ENCODE data around the gene PPP2R2C. TPM values are rescaled to one million over a fixed set of nuclear protein-coding genes. Genes with fewer than 3 reads are reported as not detected.
A peak's percentile ranks its signal among the peaks of the same experiment; 100 is the strongest.

The PPP2R2C gene
- total and polyA plus RNA-seq, 5 donors: 2.3 to 7.2 (median 2.8) TPM

GRCh38 chr4:6466756-6467381 is 5.5 kb downstream of the PPP2R2C start:
- intact Hi-C loops (cut with DNase I): no loop called here
- no peaks in the 10 kb centered on the region for H3K4me1 ChIP-seq (ENCODE audit: control insufficient read depth, insufficient read depth, low read length)
- H3K4me3 ChIP-seq (ENCODE audit: low read length): no peak overlapping the region
- no peak for ATAC-seq
- H3K27ac ChIP-seq (ENCODE audit: low read length): no peak overlapping the region
- no peak for DNase-seq
- WGBS: 72% methylated on average over 9 of the region's 9 CpGs
- no peaks in the 10 kb centered on the region for H3K27me3 ChIP-seq (ENCODE audit: control insufficient read depth, insufficient read depth)
- no peaks in the 10 kb centered on the region for H3K9me3 ChIP-seq (ENCODE audit: control insufficient read depth, low read length)

GRCh38 chr4:6465955-6466354 is 6.5 kb downstream of the PPP2R2C start:
- 85% methylated on average over 11 of the region's 11 CpGs for WGBS
- Histone ChIP-seq H3K4me3 (ENCODE audit: low read length) (no peak overlapping the region), H3K4me1 (ENCODE audit: control insufficient read depth, insufficient read depth, low read length) (no peaks in the 10 kb centered on the region), H3K27me3 (ENCODE audit: control insufficient read depth, insufficient read depth) (no peaks in the 10 kb centered on the region), H3K9me3 (ENCODE audit: control insufficient read depth, low read length) (no peaks in the 10 kb centered on the region), H3K27ac (ENCODE audit: low read length) (no peak overlapping the region)
- no peak for ATAC-seq
- DNase-seq: no peak
- intact Hi-C loops (cut with DNase I): no loop called here

GRCh38 chr4:6464842-6465588 is 7.4 kb downstream of the PPP2R2C start:
- 69% methylated on average over 7 of the region's 7 CpGs for WGBS
- no peak for ATAC-seq
- intact Hi-C loops (cut with DNase I): no loop called here

GRCh38 chr4:6463311-6464289 is 8.8 kb downstream of the PPP2R2C start:
- Histone ChIP-seq H3K4me3 (ENCODE audit: low read length) (no peak overlapping the region), H3K9me3 (ENCODE audit: control insufficient read depth, low read length) (peaks cover 3% of the 10 kb centered on the region), H3K27ac (ENCODE audit: low read length) (no peak overlapping the region), H3K27me3 (ENCODE audit: control insufficient read depth, insufficient read depth) (no peaks in the 10 kb centered on the region), H3K4me1 (ENCODE audit: control insufficient read depth, insufficient read depth, low read length) (no peaks in the 10 kb centered on the region)
- no peak for ATAC-seq
- 72% methylated on average over 11 of the region's 11 CpGs for WGBS
- no peak for DNase-seq
- intact Hi-C loops (cut with DNase I): no loop called here

More at GRCh38 chr4:6464842-6465588, 7.4 kb downstream of the PPP2R2C start:
- Histone ChIP-seq H3K27me3 (ENCODE audit: control insufficient read depth, insufficient read depth) (no peaks in the 10 kb centered on the region), H3K4me1 (ENCODE audit: control insufficient read depth, insufficient read depth, low read length) (no peaks in the 10 kb centered on the region), H3K27ac (ENCODE audit: low read length) (no peak overlapping the region), H3K4me3 (ENCODE audit: low read length) (no peak overlapping the region), H3K9me3 (ENCODE audit: control insufficient read depth, low read length) (no peaks in the 10 kb centered on the region)
- no peak for DNase-seq

- H3K9me3 ChIP-seq (ENCODE audit: control insufficient read depth, low read length): peaks cover 3% of the 10 kb centered on the region
- no peaks in the 10 kb centered on the region for H3K27me3 ChIP-seq (ENCODE audit: control insufficient read depth, insufficient read depth)
- DNase-seq (no peak), ATAC-seq (no peak)
- no peak overlapping the region for H3K27ac ChIP-seq (ENCODE audit: low read length)
- intact Hi-C loops (cut with DNase I): no loop called here
- H3K4me1 ChIP-seq (ENCODE audit: control insufficient read depth, insufficient read depth, low read length): no peaks in the 10 kb centered on the region
- WGBS: 83% methylated on average over 9 of the region's 9 CpGs
- H3K4me3 ChIP-seq (ENCODE audit: low read length): no peak overlapping the region
Measured at GRCh38 chr4:6461301-6462165, 10.9 kb downstream of the PPP2R2C start.

- DNase-seq (no peak), ATAC-seq (peak in 1 of 2 donors; percentile 46)
- WGBS: 69% methylated on average over 9 of the region's 9 CpGs
- no peaks in the 10 kb centered on the region for H3K27me3 ChIP-seq (ENCODE audit: control insufficient read depth, insufficient read depth)
- H3K27ac ChIP-seq (ENCODE audit: low read length): no peak overlapping the region
- no peaks in the 10 kb centered on the region for H3K4me1 ChIP-seq (ENCODE audit: control insufficient read depth, insufficient read depth, low read length)
- no peak overlapping the region for H3K4me3 ChIP-seq (ENCODE audit: low read length)
- peaks cover 3% of the 10 kb centered on the region for H3K9me3 ChIP-seq (ENCODE audit: control insufficient read depth, low read length)
- intact Hi-C loops (cut with DNase I): no loop called here
Measured at GRCh38 chr4:6460876-6461275, 11.5 kb downstream of the PPP2R2C start.

GRCh38 chr4:6458528-6458927 is 13.9 kb downstream of the PPP2R2C start:
- Histone ChIP-seq H3K9me3 (ENCODE audit: control insufficient read depth, low read length) (peaks cover 3% of the 10 kb centered on the region), H3K27me3 (ENCODE audit: control insufficient read depth, insufficient read depth) (no peaks in the 10 kb centered on the region), H3K4me3 (ENCODE audit: low read length) (no peak overlapping the region), H3K4me1 (ENCODE audit: control insufficient read depth, insufficient read depth, low read length) (no peaks in the 10 kb centered on the region), H3K27ac (ENCODE audit: low read length) (no peak overlapping the region)
- intact Hi-C loops (cut with DNase I): no loop called here
- DNase-seq (no peak), ATAC-seq (no peak)
- WGBS: 73% methylated on average over 2 of the region's 2 CpGs

GRCh38 chr4:6456450-6456849 is 16.0 kb downstream of the PPP2R2C start:
- 68% methylated on average over 11 of the region's 11 CpGs for WGBS
- H3K27me3 ChIP-seq (ENCODE audit: control insufficient read depth, insufficient read depth): no peaks in the 10 kb centered on the region
- no peak for ATAC-seq

GRCh38 chr4:6454112-6454910 is 18.1 kb downstream of the PPP2R2C start:
- Histone ChIP-seq H3K27ac (ENCODE audit: low read length) (no peak overlapping the region), H3K4me3 (ENCODE audit: low read length) (no peak overlapping the region), H3K9me3 (ENCODE audit: control insufficient read depth, low read length) (peaks cover 3% of the 10 kb centered on the region), H3K4me1 (ENCODE audit: control insufficient read depth, insufficient read depth, low read length) (no peaks in the 10 kb centered on the region), H3K27me3 (ENCODE audit: control insufficient read depth, insufficient read depth) (no peaks in the 10 kb centered on the region)
- ATAC-seq (no peak), DNase-seq (no peak)
- intact Hi-C loops (cut with DNase I): no loop called here
- WGBS: 68% methylated on average over 13 of the region's 13 CpGs

More at GRCh38 chr4:6456450-6456849, 16.0 kb downstream of the PPP2R2C start:
- H3K4me1 ChIP-seq (ENCODE audit: control insufficient read depth, insufficient read depth, low read length): no peaks in the 10 kb centered on the region
- intact Hi-C loops (cut with DNase I): no loop called here
- no peak overlapping the region for H3K4me3 ChIP-seq (ENCODE audit: low read length)
- no peak overlapping the region for H3K27ac ChIP-seq (ENCODE audit: low read length)
- peaks cover 3% of the 10 kb centered on the region for H3K9me3 ChIP-seq (ENCODE audit: control insufficient read depth, low read length)
- DNase-seq: no peak

GRCh38 chr4:6453688-6453990 is 18.8 kb downstream of the PPP2R2C start:
- Histone ChIP-seq H3K27ac (ENCODE audit: low read length) (no peak overlapping the region), H3K9me3 (ENCODE audit: control insufficient read depth, low read length) (no peaks in the 10 kb centered on the region), H3K4me3 (ENCODE audit: low read length) (no peak overlapping the region), H3K27me3 (ENCODE audit: control insufficient read depth, insufficient read depth) (no peaks in the 10 kb centered on the region), H3K4me1 (ENCODE audit: control insufficient read depth, insufficient read depth, low read length) (no peaks in the 10 kb centered on the region)
- WGBS: 65% methylated on average over 8 of the region's 8 CpGs
- no peak for ATAC-seq
- intact Hi-C loops (cut with DNase I): no loop called here
- DNase-seq: no peak

Data from right cardiac atrium (tissue), 5 donors.